Measurements from ENCODE around the gene CDC42BPG. TPM values are rescaled to one million over a fixed set of nuclear protein-coding genes. Genes with fewer than 3 reads are reported as not detected.

CDC42BPG gene
- total RNA-seq, 1 experiment from 2014 or later, result 24.9 TPM

DNA sequence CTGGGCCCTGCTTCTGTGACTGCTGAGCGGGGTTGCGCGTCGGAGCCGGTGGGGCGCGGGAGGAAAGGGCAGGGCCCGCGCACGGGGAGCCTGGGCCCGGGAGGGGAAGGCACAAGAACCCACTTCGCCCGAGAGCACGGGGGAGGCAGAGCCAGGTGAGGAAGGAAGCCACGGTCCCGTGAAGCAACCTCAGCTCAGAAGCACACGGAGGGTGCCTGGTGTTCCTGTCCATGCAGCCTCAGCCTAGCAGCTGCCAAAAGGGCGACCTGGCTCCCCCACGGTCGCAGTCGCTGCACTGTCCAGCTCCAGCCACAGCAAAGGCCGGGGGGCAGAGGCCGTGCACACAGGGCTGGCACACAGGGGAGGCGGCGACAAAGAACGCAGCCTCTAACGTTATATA, 9.3 kb upstream of the CDC42BPG start:
- TF ChIP-seq CTCF (conservative IDR thresholded peaks at IDR 0.05), result no peak
- no peak overlapping the region for H3K9ac ChIP-seq (ENCODE audit: extremely low read depth, insufficient read length, low read length)
- H2BK120ac ChIP-seq (ENCODE audit: low read depth, low read length, poor library complexity, severe bottlenecking), result no peak overlapping the region
- Mint-ChIP-seq H3K27me3 (ENCODE audit: low read depth) (no peaks in the 10 kb centered on the region), H3K36me3 (ENCODE audit: insufficient read depth in 1 of 3, low read depth in 3 of 3) (peaks cover 2 to 14% (median 11%) of the 10 kb centered on the region in 3 experiments; a peak in 6 of 7 replicates), H3K4me1 (peaks cover 17 to 18% of the 10 kb centered on the region in 2 experiments), H3K4me3 (no peak overlapping the region), H3K27ac (peak overlapping the region in 1 of 3 experiments; percentile 28; a peak in 1 of 7 replicates), H3K9me3 (no peaks in the 10 kb centered on the region)
- H3K4ac ChIP-seq (ENCODE audit: low read depth, low read length), result no peak overlapping the region
- no peak overlapping the region for H2BK12ac ChIP-seq (ENCODE audit: insufficient read length, low read depth, low read length)
- H4K5ac ChIP-seq (ENCODE audit: insufficient read length, low read depth, low read length), result no peak overlapping the region
- no peak overlapping the region for H3K23ac ChIP-seq (ENCODE audit: insufficient read length, low read depth, low read length)
- no peaks in the 10 kb centered on the region for H3K27me3 ChIP-seq (ENCODE audit: insufficient read depth, low read length)
- no peaks in the 10 kb centered on the region for H3K79me1 ChIP-seq (ENCODE audit: insufficient read depth, low read depth, low read length, poor library complexity, severe bottlenecking)
- no peaks in the 10 kb centered on the region for H3K23me2 ChIP-seq (ENCODE audit: insufficient read length, low read depth, low read length, poor library complexity, severe bottlenecking)
- H3K14ac ChIP-seq (ENCODE audit: insufficient read depth, low read length), result no peak overlapping the region
- H2BK20ac ChIP-seq (ENCODE audit: low read depth, low read length, poor library complexity, severe bottlenecking), result no peak overlapping the region
- no peak overlapping the region for H4K91ac ChIP-seq (ENCODE audit: insufficient read length, low read depth, low read length)
- DNase-seq, result no peak
- H3K9me3 ChIP-seq (ENCODE audit: control insufficient read depth, low read depth, low read length), result no peaks in the 10 kb centered on the region
- no peak overlapping the region for H4K8ac ChIP-seq (replicated peaks; ENCODE audit: insufficient read length, low read depth, low read length)
- no peak overlapping the region for H2AFZ ChIP-seq (ENCODE audit: low read length)
- H3K79me2 ChIP-seq (ENCODE audit: insufficient read depth, low read length), result no peaks in the 10 kb centered on the region
- H3K4me2 ChIP-seq (ENCODE audit: insufficient read depth, insufficient read length, low read length), result no peak overlapping the region
- no peak overlapping the region for H3K18ac ChIP-seq (ENCODE audit: insufficient read length, low read depth, low read length)
- H3K56ac ChIP-seq (ENCODE audit: insufficient read length, low read depth, low read length), result no peak overlapping the region
- no peak overlapping the region for H3T11ph ChIP-seq (ENCODE audit: low read length)
- no peak overlapping the region for H2AK5ac ChIP-seq (ENCODE audit: insufficient read length, low read length)
- no peaks in the 10 kb centered on the region for H4K20me1 ChIP-seq (ENCODE audit: control insufficient read depth, insufficient read depth, insufficient read length)
- H3K27ac ChIP-seq (ENCODE audit: insufficient read length, low read depth, low read length), result no peak overlapping the region
- WGBS (ENCODE audit: extremely low coverage, insufficient read length, low lambda C conversion rate), result no CpG with 5 or more reads among the region's 27 CpGs
- no peak overlapping the region for H2BK15ac ChIP-seq (ENCODE audit: low read depth, low read length)
- H2BK5ac ChIP-seq (ENCODE audit: insufficient read length, low read length), result no peak overlapping the region
- no peaks in the 10 kb centered on the region; the same call in 1 of the 2 replicates for H3K4me1 ChIP-seq (ENCODE audit: insufficient read depth, low read length)
